Fibroblast of lung (primary cell): Measurements from ENCODE around the gene KIF26A. TPM values are rescaled to one million over a fixed set of nuclear protein-coding genes. Genes with fewer than 3 reads are reported as not detected.

Experiments
- DNase-seq, 2 donors: peaks; one replicate each; pipeline versions ENCODE4 v3.0.0 to v3.0.0-alpha.2; 2010; ENCODE audit warnings: low read depth in 2 of 2
- H2AFZ ChIP-seq: 2 replicates; pipeline ENCODE4 v1.5.1; 2012; ENCODE audit warnings: low read length, control low read depth, inconsistent platforms
- H3K27ac ChIP-seq: 2 replicates; pipeline ENCODE4 v1.5.1; 2011; ENCODE audit warnings: low read length, control low read depth; ENCODE audit not compliant: insufficient read depth
- H3K27me3 ChIP-seq: 2 replicates; pipeline ENCODE4 v1.5.1; 2011; ENCODE audit warnings: mild to moderate bottlenecking, low read length; ENCODE audit not compliant: control insufficient read depth, insufficient read depth
- H3K36me3 ChIP-seq: 2 replicates; pipeline ENCODE4 v1.5.1; 2011; ENCODE audit warnings: low read length; ENCODE audit not compliant: control insufficient read depth, insufficient read depth
- H3K4me1 ChIP-seq: 2 replicates; pipeline ENCODE4 v1.5.1; 2011; ENCODE audit warnings: low read length; ENCODE audit not compliant: control insufficient read depth, insufficient read depth; ENCODE audit errors: extremely low read depth
- H3K4me2 ChIP-seq: 2 replicates; pipeline ENCODE4 v1.5.1; 2011; ENCODE audit warnings: low read length, control low read depth; ENCODE audit not compliant: insufficient read depth; ENCODE audit errors: extremely low read depth
- H3K4me3 ChIP-seq, 4 experiments: fragments of 200-600 bp in 1 of 4; sonication (generic) in 1 of 4; replicated peaks in 1 of 4; 2 replicates each; pipeline ENCODE4 v1.5.1; 2011 to 2016; ENCODE audit warnings: low read length in 4 of 4, low read depth in 3 of 4, mild to moderate bottlenecking in 3 of 4, control low read depth in 2 of 4, inconsistent platforms in 1 of 4, mixed read lengths in 1 of 4; ENCODE audit not compliant: insufficient read depth in 1 of 4; ENCODE audit errors: control extremely low read depth in 1 of 4
- H3K79me2 ChIP-seq: 2 replicates; pipeline ENCODE4 v1.5.1; 2012; ENCODE audit warnings: mild to moderate bottlenecking, low read length, inconsistent platforms; ENCODE audit not compliant: control insufficient read depth, insufficient read depth
- H3K9ac ChIP-seq: 2 replicates; pipeline ENCODE4 v1.5.1; 2011; ENCODE audit warnings: mild to moderate bottlenecking, low read length, control low read depth; ENCODE audit not compliant: insufficient read depth
- H3K9me3 ChIP-seq: 2 replicates; pipeline ENCODE4 v1.5.1; 2012; ENCODE audit warnings: low read depth, low read length; ENCODE audit not compliant: control insufficient read depth, insufficient read depth
- H4K20me1 ChIP-seq: 2 replicates; pipeline ENCODE4 v1.5.1; 2011; ENCODE audit warnings: low read length; ENCODE audit not compliant: control insufficient read depth, insufficient read depth; ENCODE audit errors: extremely low read depth
- EZH2 ChIP-seq: IDR thresholded peaks from 2 replicates; pipeline ENCODE4 v1.5.1; 2012; ENCODE audit warnings: low read length, control low read depth, mild to moderate bottlenecking; ENCODE audit errors: missing control alignments
- polyA plus RNA-seq, 2 donors: library from polyadenylated mRNA; depleted of rRNA in 1 of 2; stranded (reverse) in 1 of 2; unstranded in 1 of 2; fragments of >200 nt; gene quantifications; 2 replicates each; pipeline ENCODE4 v1.2.1, GENCODE V29; 2011 to 2012; ENCODE audit warnings: missing spikeins in 1 of 2
- total RNA-seq: library from RNA; depleted of rRNA; stranded (reverse); fragments of >200 nt; gene quantifications from 2 replicates; pipeline ENCODE4 v1.2.1, GENCODE V29; 2014
- TF ChIP-seq, protein P1 (sequence below), 2 donors: IDR thresholded peaks in 1 of 2; conservative IDR thresholded peaks in 1 of 2; 1 replicate in 1 of 2; 2 replicates in 1 of 2; pipeline ENCODE4 v1.5.1; 2011 to 2012; ENCODE audit warnings: low read length in 2 of 2, control low read depth in 1 of 2, inconsistent platforms in 1 of 2, low read depth in 1 of 2, mild to moderate bottlenecking in 1 of 2

The KIF26A gene
- total and polyA plus RNA-seq, 2 donors (not counting 1 experiment from before 2014, with no cell fraction given), result 0.01 to 2.0 TPM

DNA sequence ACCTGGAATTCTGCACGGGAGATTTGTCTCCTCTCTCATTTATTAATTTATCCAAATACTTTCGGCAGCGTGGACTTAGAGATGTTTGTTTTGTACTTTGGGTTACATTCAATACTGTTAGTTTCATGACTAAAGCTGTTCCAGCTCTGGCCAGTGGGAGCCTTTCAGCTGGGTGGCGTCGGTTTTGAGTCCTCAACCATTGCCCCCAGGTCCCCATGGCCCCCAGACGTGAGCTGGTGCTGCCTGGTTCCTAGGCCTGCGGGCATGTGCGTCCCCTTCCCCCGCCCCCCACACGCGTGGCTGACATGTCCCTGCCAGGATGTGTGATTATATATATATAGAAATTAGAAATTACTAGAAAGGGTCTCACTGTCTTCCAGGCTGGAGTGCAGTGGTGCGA, 48.2 kb downstream of the KIF26A start:
- Histone ChIP-seq H3K4me1 (no peaks in the 10 kb centered on the region), H3K36me3 (no peaks in the 10 kb centered on the region), H3K27ac (no peak overlapping the region), H3K27me3 (no peaks in the 10 kb centered on the region), H3K79me2 (no peaks in the 10 kb centered on the region), H2AFZ (no peak overlapping the region), H4K20me1 (no peaks in the 10 kb centered on the region), H3K9me3 (no peaks in the 10 kb centered on the region), H3K9ac (no peak overlapping the region), H3K4me2 (no peak overlapping the region), H3K4me3 (no peak overlapping the region)
- DNase-seq, result no peak
- no peak for TF ChIP-seq EZH2
- TF ChIP-seq, protein P1, sequence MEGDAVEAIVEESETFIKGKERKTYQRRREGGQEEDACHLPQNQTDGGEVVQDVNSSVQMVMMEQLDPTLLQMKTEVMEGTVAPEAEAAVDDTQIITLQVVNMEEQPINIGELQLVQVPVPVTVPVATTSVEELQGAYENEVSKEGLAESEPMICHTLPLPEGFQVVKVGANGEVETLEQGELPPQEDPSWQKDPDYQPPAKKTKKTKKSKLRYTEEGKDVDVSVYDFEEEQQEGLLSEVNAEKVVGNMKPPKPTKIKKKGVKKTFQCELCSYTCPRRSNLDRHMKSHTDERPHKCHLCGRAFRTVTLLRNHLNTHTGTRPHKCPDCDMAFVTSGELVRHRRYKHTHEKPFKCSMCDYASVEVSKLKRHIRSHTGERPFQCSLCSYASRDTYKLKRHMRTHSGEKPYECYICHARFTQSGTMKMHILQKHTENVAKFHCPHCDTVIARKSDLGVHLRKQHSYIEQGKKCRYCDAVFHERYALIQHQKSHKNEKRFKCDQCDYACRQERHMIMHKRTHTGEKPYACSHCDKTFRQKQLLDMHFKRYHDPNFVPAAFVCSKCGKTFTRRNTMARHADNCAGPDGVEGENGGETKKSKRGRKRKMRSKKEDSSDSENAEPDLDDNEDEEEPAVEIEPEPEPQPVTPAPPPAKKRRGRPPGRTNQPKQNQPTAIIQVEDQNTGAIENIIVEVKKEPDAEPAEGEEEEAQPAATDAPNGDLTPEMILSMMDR (conservative IDR thresholded peaks at IDR 0.05 in 1 of 2, IDR thresholded peaks at IDR 0.05 in 1 of 2; ENCODE audit: low read depth in 1 of 2, low read length in 2 of 2), result no peak

DNA sequence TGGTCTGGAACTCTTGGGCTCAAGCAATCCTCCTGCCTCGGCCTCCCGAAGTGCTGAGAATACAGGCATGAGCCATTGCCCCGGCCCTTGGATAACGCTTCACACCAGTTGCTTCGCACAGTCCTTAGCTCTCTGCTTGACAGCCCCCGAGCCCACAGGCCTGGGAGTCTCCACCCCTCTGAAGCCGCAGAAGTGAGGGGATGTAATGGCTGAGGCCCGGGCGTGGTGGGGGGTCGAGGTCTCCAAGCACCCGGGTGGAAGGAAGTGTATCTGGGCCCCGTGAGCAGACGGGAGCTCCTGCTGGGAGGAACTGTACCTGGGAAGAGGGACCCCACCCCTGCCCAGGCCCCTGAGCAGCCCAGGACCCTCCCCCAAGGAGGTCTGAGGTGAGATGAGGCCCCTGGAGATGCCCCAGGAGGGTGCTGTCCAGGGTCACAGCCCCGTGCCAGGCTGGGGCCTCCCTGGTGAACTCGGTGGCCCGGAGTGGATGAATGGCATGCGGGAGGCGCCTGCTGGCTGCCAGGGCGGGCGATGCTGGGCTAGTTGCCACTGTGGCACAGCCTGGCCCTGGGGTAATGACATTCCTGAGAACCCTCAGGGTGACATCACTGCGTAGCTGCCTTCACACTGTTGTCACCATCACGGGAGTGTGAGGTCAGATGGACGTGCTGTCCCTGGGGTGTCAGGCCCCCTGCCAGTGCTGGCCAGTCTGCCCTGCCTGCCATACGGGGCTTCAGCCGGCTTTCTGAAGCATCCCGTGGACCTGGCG, 48.9 kb downstream of the KIF26A start:
- Histone ChIP-seq H3K4me1 (no peaks in the 10 kb centered on the region), H3K4me3 (no peak overlapping the region), H4K20me1 (no peaks in the 10 kb centered on the region), H3K36me3 (no peaks in the 10 kb centered on the region), H3K79me2 (no peaks in the 10 kb centered on the region), H2AFZ (no peak overlapping the region), H3K9ac (no peak overlapping the region), H3K27me3 (no peaks in the 10 kb centered on the region), H3K27ac (no peak overlapping the region), H3K4me2 (no peak overlapping the region), H3K9me3 (no peaks in the 10 kb centered on the region)
- DNase-seq, result no peak
- TF ChIP-seq, protein P1 (conservative IDR thresholded peaks at IDR 0.05 in 1 of 2, IDR thresholded peaks at IDR 0.05 in 1 of 2; ENCODE audit: low read depth in 1 of 2, low read length in 2 of 2), result no peak
- no peak for TF ChIP-seq EZH2

DNA sequence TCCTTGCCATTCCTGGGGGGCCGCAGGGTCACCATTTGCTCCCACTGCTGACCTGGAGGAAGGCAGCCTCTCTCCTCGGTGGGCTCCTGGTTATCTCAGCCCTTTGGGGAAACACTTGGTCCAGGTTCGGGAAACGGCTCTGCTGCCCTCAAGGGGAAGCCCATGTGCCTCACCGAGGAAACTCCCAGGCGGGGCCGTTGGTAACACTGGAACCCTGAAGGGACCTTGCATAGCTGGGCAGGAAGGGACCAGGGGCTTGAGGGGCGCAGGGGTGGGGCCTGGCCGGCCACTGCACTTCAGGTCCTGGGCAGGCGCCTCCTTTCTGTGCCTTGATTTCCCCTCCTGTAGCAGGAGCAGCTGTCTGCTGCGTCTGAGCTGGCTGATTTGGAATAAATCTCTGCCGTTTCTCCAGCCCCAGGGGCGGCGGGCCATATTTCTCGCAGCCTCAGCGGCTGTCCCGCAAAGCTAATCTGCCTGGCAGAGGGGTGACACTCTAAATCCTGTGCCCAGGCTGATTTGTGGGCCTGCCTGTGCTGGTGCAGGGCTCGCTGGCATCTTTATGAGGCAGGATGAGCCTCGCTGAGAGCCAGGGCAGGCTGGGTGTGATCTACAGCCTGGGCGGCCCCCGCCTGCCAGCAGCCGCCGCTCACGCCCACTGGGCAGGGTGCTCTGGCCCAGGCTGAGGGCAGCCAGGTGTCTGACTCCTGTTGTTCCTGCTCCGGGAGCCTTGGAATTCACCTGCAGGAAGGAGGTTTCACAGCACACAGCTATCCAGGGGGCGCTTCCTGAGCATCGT, 49.7 kb downstream of the KIF26A start:
- Histone ChIP-seq H4K20me1 (no peaks in the 10 kb centered on the region), H3K9ac (no peak overlapping the region), H2AFZ (no peak overlapping the region), H3K36me3 (no peaks in the 10 kb centered on the region), H3K4me1 (no peaks in the 10 kb centered on the region), H3K9me3 (no peaks in the 10 kb centered on the region), H3K79me2 (no peaks in the 10 kb centered on the region), H3K27ac (no peak overlapping the region), H3K4me2 (no peak overlapping the region), H3K4me3 (no peak overlapping the region), H3K27me3 (no peaks in the 10 kb centered on the region)
- TF ChIP-seq, protein P1 (conservative IDR thresholded peaks at IDR 0.05 in 1 of 2, IDR thresholded peaks at IDR 0.05 in 1 of 2; ENCODE audit: low read depth in 1 of 2, low read length in 2 of 2), result no peak
- no peak for TF ChIP-seq EZH2
- no peak for DNase-seq
